ENCODE measurements around the gene SCARF2.
"Not testable (repeated sequence)": the region's sequence is repeated elsewhere in the genome, so short reads cannot be mapped to it uniquely, and the experiment has no call there.

The SCARF2 gene, protein sequence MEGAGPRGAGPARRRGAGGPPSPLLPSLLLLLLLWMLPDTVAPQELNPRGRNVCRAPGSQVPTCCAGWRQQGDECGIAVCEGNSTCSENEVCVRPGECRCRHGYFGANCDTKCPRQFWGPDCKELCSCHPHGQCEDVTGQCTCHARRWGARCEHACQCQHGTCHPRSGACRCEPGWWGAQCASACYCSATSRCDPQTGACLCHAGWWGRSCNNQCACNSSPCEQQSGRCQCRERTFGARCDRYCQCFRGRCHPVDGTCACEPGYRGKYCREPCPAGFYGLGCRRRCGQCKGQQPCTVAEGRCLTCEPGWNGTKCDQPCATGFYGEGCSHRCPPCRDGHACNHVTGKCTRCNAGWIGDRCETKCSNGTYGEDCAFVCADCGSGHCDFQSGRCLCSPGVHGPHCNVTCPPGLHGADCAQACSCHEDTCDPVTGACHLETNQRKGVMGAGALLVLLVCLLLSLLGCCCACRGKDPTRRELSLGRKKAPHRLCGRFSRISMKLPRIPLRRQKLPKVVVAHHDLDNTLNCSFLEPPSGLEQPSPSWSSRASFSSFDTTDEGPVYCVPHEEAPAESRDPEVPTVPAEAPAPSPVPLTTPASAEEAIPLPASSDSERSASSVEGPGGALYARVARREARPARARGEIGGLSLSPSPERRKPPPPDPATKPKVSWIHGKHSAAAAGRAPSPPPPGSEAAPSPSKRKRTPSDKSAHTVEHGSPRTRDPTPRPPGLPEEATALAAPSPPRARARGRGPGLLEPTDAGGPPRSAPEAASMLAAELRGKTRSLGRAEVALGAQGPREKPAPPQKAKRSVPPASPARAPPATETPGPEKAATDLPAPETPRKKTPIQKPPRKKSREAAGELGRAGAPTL

GRCh38 chr22:20437613-20438426 is at the start of gene SCARF2:
Gene SCARF2, minus strand, starts transcription at chr22:20437825. Its CDS starts 71 bp downstream, at chr22:20437754.
- no peak for DNase-seq

- DNase-seq = no peak
These were observed 48.6 kb upstream of the SCARF2 start for GRCh38 chr22:20486229-20486628.

DNA sequence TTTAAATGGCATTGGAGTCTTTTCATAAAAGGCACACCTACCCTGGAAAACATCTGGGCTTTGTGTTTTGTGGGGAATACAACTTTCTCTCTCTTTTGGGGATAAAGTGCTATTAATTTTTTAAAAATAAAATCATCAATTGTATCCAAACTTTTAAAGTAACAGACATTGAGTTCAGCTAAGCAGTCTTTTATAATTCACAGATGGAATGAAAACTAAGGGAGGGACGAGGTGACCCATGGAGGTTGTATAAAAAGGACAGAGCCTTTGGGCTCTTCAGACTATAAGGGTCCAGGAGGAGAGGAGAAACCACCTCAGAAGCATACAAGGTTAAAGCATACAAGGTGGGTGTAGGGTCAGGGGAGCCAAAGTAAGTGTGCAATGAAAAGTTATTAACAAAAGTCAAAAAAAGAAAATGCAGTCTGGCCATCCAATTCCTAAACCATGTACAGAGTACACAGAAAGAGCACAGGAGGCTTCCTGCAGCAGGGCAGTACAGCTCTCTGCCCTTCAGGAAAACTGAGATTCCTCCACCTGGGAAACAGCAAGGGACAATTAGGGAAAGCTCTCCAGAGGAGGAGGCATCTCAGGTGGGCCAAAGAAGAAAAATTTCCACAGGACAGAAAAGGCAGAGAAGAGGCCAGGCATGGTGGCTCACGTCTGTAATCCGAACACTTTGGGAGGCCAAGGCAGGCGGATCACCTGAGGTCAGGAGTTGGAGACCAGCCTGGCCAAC is 47.5 kb upstream of the SCARF2 start:
- no peak for DNase-seq

DNA sequence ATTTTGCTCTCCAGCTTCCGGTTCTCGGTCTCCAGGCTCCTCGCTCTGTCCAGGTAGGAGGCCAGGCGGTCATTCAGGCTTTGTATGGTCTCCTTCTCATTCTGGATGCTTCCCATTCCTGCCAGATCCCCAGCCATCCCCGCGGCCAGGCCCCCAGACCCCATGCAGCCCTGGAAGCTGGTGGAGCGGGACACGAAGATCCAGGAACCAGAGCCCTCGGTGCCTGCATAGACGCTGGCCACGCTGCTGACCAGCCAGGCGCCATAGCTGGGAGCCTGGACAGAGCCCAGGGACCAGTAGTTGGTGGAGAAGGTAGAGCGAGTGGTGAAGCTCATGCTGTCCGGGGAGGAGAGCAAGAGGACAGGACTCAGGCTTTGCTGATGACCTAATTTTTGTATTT is 46.1 kb upstream of the SCARF2 start:
- no peak for DNase-seq

DNA sequence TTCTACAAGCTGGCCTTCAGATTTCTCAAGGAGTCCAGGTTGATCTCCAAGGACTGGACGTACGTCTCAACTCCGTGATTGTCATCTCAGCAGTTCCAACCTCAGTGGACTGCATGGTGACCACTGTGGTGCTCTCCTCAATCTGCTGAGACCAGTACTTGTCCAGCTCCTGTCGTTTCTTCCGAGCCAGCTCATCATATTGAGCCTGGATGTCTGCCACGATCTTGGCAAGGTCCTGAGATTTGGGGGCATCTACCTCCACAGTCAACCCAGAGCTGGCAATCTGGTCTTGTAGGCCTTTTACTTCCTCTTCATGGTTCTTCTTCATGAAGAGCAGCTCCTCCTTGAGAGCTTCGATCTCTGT is 45.5 kb upstream of the SCARF2 start:
- not testable (repeated sequence) for DNase-seq

GRCh38 chr22:20479612-20480196 is 42.1 kb upstream of the SCARF2 start:
- DNase-seq = no peak

DNA sequence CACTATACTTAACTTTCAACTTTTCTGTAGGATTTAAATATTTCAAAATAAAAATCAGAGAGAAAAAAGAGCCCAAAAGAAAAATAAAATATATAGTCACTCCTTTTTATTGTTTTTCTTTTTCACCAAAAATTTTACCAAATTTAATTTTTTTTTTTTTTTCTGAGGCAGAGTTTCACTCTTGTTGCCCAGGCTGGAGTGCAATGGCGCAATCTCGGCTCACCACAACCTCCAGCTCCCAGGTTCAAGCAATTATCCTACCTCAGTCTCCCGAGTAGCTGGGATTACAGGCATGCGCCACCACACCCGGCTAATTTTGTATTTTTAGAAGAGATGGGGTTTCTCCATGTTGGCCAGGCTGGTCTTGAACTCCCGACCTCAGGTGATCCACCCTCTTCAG is 40.4 kb upstream of the SCARF2 start:
- DNase-seq = not testable (repeated sequence)

GRCh38 chr22:20475569-20475968 is 37.9 kb upstream of the SCARF2 start:
- DNase-seq = not testable (repeated sequence)

- no peak for DNase-seq
These were observed 37.5 kb upstream of the SCARF2 start for GRCh38 chr22:20475115-20475436.

GRCh38 chr22:20472629-20473442 is 35.2 kb upstream of the SCARF2 start:
- DNase-seq = no peak

GRCh38 chr22:20471126-20471833 is 33.7 kb upstream of the SCARF2 start:
- no peak for DNase-seq

- DNase-seq = not testable (repeated sequence)
These were observed 32.9 kb upstream of the SCARF2 start for GRCh38 chr22:20470525-20470924.

DNA sequence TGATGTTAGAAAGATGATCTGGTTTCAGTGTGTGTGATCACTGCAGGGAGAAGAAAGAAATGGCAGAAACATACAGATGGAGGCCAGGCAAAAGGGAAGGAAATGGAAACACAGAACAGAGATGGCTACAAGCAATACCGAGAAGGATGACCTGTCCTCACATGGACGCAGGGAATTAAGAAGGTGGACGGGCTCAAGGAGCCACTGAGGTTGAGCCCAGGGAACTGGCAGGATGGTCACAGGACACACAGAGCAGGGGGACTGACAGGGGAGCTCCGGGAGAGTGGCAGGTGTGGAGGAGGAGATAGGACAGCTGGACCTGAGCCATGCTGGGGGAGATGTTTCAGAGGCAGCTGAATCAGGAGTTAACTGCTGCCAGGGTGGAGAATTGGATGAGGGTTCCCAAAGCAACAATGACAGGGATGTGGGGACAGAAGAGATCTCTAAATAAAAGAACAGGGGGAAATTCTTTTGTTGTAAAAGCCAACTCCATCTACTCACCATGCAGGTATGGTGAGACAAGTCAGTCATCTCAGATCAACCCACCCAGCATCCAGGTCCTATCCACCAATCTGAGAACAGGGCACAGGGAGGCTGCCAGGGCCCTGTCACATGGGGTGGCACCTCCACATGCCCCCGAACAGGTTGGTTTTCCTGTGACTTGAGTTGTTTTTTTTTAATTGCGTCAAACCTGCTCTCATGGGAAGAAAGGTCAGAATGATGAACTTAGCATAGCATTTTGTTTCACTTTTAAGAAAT is 31.7 kb upstream of the SCARF2 start:
- no peak for DNase-seq

GRCh38 chr22:20466659-20467379 is 29.2 kb upstream of the SCARF2 start:
- DNase-seq = no peak

DNA sequence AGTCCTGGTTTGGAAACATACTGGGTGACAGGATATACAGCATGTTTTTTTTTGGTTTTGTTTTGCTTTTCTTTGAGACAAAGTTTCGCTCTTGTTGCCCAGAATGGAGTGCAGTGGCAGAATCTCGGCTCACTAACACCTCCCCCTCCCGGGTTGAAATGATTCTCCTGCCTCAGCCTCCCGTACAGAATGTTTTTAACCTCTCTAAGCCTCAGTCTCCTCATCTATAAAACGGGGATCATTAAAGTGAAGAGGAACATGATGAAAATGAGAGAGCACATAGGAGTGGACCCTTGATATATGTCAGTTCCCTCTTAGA is 28.1 kb upstream of the SCARF2 start:
- no peak for DNase-seq

DNA sequence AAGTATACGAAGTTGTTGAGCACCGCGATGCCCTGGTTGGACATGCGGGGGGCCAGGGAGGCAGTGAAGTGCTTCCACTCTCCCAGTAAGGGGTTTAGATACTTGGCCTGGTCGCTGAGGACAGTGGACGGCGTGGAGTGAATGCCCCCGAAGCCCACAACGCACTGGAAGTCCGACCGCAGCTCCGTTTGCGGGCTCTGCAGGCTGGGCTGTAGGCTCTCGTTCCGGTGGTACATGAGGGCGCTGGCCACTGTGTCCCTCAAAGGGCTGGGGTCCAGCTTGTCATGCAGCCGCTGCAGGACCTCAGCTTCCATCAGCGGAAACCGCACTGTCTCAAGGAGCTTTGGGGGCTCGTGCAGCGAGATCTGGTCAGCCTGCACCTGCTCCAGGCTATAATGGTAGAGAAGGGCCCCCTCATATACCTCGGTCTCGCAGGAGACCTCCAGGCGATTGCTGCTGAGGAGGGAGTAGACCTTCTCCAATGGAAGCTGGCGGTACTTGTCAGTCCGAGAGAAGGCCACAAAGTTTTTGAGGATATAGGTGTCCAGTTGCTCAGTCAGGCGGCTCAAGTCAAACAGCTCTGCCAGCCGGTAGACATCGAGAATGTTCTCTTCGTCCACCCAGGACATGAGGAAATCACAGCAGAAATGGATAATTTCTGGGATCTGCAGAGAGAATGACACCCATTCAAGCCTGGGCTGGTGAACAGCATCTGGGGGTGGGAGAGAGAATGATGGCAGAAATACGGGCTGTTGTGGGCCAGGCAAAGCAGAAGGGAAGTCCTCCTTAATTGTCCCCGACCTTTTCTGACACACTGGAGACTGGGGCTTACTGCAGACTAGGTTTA is 27.5 kb upstream of the SCARF2 start:
- no peak for DNase-seq

- peak; percentile 59 for DNase-seq
These were observed 26.5 kb upstream of the SCARF2 start for GRCh38 chr22:20464096-20464614.

All from stimulated activated CD4-positive, alpha-beta T cell treated with anti-CD3 and anti-CD28 coated beads, Interleukin-4, amount 100 ng/mL, for 24 hours (primary cell).